GM19025 (cell line): ENCODE data around the gene F11R.
"Not testable (repeated sequence)": the region's sequence is repeated elsewhere in the genome, so short reads cannot be mapped to it uniquely, and the experiment has no call there.

Experiments used
- ATAC-seq: cut with Tn5 transposase; IDR thresholded peaks from one replicate; pipeline ENCODE4 v1.9.1; 2021; ENCODE audit warnings: mild to moderate bottlenecking, low read depth, moderate library complexity; ENCODE audit not compliant: unreplicated experiment

The F11R gene

GRCh38 chr1:161020509-161021164 lies at the start of gene F11R:
TSS of gene F11R (minus strand) at chr1:161021152. CDS start at chr1:161021073, 79 bp downstream.
- ATAC-seq: peak; percentile 25

- ATAC-seq: peak; percentile 85
Observed at GRCh38 chr1:161069731-161070270, 48.8 kb upstream of the F11R start, which contains the start of gene ARHGAP30. TSS of gene ARHGAP30 (minus strand) at chr1:161069891. CDS start at chr1:161069624, 267 bp downstream.

GRCh38 chr1:161069241-161069640 lies 48.3 kb upstream of the F11R start:
- ATAC-seq: no peak

GRCh38 chr1:161068306-161069234 lies 47.6 kb upstream of the F11R start:
- ATAC-seq: peak; percentile 53

- ATAC-seq: no peak
Observed at GRCh38 chr1:161066694-161067093, 45.7 kb upstream of the F11R start.

GRCh38 chr1:161065681-161066080 lies 44.7 kb upstream of the F11R start:
- ATAC-seq: not testable (repeated sequence)

- ATAC-seq: not testable (repeated sequence)
Observed at GRCh38 chr1:161063936-161064335, 43.0 kb upstream of the F11R start.

- ATAC-seq: no peak
Observed at GRCh38 chr1:161061419-161061818, 40.5 kb upstream of the F11R start.

- no peak for ATAC-seq
Observed at GRCh38 chr1:161059293-161059692, 38.3 kb upstream of the F11R start.

GRCh38 chr1:161054805-161055204 lies 33.9 kb upstream of the F11R start:
- ATAC-seq: no peak

- no peak for ATAC-seq
Observed at GRCh38 chr1:161054232-161054631, 33.3 kb upstream of the F11R start.

- ATAC-seq: no peak
Observed at GRCh38 chr1:161052899-161053298, 31.9 kb upstream of the F11R start.

GRCh38 chr1:161051219-161051618 lies 30.3 kb upstream of the F11R start:
- no peak for ATAC-seq

- no peak for ATAC-seq
Observed at GRCh38 chr1:161048949-161049722, 28.2 kb upstream of the F11R start.

- ATAC-seq: no peak
Observed at GRCh38 chr1:161047436-161048420, 26.8 kb upstream of the F11R start.

GRCh38 chr1:161046605-161047228 lies 25.8 kb upstream of the F11R start:
- ATAC-seq: no peak

GRCh38 chr1:161045736-161046604 lies 25.0 kb upstream of the F11R start, which contains the start of gene USF1:
TSS of gene USF1 (minus strand) at chr1:161045977. CDS start at chr1:161043275, 2,702 bp downstream.
- ATAC-seq: peak; percentile 63
